ENCODE data around the gene PCYOX1L.

The PCYOX1L gene

GRCh38 chr5:149338364-149338763 lies 19.5 kb upstream of the PCYOX1L start:
- DNase-seq = no peak

GRCh38 chr5:149340920-149341319 lies 16.9 kb upstream of the PCYOX1L start:
- no peak for DNase-seq

DNA sequence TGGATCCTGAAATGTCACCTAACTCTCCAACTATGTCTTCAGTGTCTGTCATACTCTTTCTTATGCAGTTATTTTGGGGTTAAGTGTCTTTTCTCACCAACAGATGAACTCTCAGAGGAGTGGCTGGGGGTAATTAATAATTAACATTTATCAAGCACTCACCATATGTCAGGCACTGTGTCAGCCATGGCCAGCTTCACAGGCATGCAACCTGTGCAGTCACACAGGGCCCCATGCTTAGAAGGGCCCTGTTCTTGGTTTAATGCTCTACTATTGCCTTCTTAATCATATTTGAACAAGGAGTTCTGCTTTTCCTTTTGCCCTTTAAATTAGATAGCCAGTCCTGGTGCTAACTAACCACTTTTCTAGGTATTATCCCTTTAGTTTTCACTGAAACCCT lies 16.0 kb upstream of the PCYOX1L start:
- peak; percentile 47 for DNase-seq

DNA sequence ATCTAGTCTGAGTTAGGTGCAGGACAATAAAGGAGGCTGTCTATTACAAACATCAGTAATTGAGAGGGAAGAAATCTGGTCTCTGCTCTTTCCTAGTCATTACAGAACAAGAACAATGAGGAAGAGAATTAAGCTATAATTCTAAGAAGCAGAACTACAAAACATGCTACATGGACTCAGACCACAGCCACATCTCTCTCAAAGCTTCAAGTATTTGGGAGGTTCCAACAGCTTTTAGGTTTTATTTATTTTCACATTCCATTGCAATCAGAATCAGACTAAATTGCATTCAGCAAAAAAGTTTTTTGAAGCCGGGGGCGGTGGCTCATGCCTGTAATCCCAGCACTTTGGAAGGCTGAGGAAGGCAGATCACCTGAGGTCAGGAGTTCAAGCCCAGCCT lies 13.7 kb upstream of the PCYOX1L start:
- DNase-seq = no peak

DNA sequence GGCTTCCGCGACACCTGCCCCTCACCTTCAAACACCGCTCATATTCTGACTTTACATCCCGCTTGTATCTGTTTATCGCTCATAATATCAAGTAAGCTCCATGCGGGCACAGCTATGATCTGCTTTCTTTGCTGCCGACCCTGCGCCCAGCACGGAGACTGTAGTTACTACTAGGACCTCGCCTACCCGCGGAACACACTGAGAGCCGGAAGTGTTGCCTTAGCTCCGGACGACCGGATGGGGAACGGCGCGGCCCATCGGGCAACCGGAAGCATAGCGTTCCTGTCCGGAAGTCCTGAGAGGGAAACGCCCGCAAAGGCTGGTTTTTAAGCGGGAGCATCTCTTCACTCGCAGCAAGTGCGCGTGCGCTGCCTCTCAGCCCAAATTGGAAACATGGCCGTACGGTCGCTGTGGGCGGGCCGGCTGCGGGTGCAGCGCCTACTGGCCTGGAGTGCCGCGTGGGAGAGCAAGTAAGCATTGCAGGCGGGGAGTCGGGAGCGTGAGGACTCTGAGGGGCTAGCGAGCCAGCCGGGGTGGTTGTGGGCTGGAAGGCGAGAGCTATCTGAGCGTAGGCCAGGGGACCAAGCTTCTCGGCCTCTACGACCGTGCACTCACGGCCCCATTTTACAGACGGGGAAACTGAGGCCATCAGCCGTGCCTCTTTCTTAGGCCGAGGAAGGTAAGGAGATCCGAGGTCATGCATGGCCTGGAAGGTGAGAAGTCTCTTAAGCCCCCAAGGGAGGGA lies 12.5 kb upstream of the PCYOX1L start, which contains the start of gene GRPEL2:
Gene GRPEL2 (plus strand): TSS at position 353 of the 745 bp plus-strand sequence. CDS start 41 bp downstream, at position 394.
- peak; percentile 94 for DNase-seq

DNA sequence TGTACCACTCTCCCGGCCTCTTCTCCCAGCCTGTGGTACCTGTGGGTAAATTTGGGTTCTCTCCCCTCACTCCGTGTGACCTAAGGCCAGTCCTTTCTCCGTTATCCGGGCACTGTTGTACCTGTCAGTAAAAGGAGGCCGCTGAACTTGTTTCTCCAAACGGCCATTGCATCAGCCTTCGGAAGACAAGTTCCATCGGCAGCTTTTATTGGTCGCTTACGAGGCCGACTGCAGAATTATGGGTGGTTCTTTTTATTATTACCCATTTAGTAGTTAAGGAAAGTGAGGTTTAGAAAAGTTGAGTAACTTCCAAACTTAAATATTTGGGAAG lies 12.0 kb upstream of the PCYOX1L start:
- DNase-seq = no peak

- DNase-seq = no peak
Measured at GRCh38 chr5:149348518-149348917, 9.3 kb upstream of the PCYOX1L start.

DNA sequence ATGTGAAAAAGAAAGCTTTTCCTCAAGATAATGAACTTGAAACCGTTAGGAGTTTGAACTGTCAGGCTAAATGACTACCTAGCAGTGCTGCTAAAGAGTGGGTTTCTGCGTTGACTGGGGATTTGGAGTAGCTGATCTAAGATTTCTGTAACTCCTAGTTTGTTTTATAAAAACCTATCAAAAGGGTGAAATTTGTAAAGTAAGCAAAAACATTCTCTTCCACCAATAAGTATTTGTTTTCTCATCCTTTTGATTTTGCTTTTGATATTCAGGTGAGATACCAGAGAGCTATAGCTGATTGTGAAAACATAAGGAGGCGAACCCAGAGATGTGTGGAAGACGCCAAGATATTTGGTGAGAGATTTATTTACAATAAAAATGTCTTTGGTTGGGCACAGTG lies 8.5 kb upstream of the PCYOX1L start:
- no peak for DNase-seq

- DNase-seq = no peak
Measured at GRCh38 chr5:149352169-149352568, 5.7 kb upstream of the PCYOX1L start.

- DNase-seq = no peak
Measured at GRCh38 chr5:149353911-149354310, 3.9 kb upstream of the PCYOX1L start.

DNA sequence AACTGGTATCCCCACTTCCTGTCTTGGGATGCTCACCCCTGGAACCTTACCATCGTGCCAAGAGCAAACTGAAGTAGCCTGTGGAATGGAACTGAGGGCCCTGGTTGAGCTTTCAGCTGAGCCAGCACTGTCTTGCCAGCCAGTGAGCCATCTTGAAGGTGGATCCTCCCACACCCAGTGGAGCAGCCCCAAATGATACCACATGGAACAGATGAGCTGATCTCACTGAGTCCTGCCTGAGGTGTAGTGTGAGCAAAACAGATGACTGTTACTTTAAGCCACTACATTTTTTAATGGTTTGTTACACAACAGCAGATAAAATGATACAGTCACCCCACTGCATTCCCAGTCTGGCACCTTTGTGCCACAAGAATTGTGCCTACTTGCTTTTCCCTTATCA lies 2.2 kb upstream of the PCYOX1L start:
- DNase-seq = no peak

GRCh38 chr5:149356391-149356790 lies 1.5 kb upstream of the PCYOX1L start:
- no peak for DNase-seq

DNA sequence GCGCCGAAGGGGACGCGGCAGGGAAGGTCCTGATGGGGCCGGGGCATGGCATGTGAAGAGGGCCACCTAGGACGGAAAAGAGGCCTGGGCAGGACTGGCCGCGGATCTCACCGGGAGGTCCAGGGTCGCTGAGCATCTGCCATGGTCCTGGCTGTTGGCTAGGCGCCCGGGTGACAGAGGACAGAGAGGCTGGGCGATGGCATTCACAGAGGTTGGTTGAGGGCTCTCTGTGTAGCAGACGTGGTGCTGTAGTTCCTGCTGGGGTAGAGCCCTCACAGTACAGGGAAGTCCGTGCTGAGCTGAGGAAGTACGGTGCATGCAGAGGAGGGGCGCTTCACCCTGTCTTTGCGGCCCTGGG lies 427 bp downstream of the PCYOX1L start:
- no peak for DNase-seq

- no peak for DNase-seq
Measured at GRCh38 chr5:149358868-149359495, 1.1 kb downstream of the PCYOX1L start.

DNA sequence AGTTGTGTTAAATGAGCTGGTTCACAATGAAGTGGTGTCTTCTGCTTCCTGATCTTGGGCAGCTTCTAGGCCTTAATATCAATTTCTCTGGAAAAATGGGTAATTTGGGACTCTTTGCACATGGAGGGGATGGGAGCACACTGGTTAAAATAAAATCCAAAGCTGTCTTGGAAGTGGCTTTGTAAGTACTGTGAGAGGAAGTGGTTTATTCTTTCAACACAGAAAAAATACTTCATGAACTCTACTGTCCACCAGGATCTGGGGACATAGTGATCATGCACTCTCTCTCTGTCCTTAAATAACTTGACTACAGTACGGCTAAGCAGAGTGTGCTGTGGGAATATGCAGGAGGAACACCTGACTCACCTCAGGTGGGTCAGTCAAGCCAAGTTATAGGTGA lies 2.4 kb downstream of the PCYOX1L start:
- no peak for DNase-seq

DNA sequence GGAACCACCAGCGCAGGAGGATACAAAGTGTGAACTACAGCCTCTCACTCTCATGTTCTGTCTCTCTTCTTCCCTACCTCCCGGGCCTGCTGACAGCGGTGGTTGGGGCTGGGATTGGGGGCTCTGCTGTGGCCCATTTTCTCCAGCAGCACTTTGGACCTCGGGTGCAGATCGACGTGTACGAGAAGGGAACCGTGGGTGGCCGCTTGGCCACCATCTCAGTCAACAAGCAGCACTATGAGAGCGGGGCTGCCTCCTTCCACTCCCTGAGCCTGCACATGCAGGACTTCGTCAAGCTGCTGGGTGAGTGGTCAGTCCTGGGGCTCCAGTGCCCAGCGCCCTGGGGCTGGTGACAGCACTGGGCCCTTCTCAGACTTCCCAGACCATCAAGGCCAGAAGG lies 4.7 kb downstream of the PCYOX1L start:
- DNase-seq = no peak

DNA sequence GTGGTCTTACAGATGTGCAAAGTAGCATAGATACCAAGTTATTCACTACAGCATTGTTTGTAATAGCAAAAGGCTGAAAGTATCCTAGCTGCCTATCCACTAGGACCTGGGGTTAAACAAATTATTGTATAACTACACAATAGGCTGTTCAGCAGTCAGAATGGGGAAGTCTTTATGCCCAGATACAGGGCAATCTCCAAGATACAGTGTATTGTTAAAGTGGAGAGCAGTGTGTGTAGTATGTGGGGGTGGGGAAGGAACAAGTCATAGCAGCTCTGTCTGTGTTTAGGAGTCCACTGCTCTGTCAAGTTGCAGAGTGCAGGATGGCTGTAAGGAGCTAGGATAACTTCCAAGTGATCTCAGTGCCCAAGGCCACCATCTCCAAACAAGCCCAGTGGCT lies 5.5 kb downstream of the PCYOX1L start:
- no peak for DNase-seq

- no peak for DNase-seq
Measured at GRCh38 chr5:149363936-149364335, 6.1 kb downstream of the PCYOX1L start.

DNA sequence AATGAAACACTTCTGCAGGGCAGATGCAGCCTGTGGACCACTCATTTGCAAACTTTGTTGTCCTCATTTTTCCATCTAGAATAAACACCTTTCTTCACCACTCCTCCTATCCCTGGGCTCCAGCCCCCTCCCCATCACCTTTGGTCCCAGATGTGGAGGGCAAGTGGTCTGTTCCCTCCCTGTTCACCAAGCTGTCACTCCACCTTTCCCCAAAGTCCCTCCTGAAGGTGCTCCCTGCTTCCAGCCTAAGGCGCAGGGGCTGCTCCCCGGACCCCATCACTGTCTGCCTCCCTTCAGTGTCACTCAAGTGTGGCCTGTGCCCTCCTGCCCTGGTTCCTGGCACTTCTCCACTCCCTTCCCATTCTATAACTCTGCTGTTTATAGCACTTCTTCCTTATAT lies 6.9 kb downstream of the PCYOX1L start:
- DNase-seq = no peak

GRCh38 chr5:149365418-149365817 lies 7.6 kb downstream of the PCYOX1L start:
- no peak for DNase-seq

- no peak for DNase-seq
Measured at GRCh38 chr5:149366169-149366729, 8.4 kb downstream of the PCYOX1L start.

DNA sequence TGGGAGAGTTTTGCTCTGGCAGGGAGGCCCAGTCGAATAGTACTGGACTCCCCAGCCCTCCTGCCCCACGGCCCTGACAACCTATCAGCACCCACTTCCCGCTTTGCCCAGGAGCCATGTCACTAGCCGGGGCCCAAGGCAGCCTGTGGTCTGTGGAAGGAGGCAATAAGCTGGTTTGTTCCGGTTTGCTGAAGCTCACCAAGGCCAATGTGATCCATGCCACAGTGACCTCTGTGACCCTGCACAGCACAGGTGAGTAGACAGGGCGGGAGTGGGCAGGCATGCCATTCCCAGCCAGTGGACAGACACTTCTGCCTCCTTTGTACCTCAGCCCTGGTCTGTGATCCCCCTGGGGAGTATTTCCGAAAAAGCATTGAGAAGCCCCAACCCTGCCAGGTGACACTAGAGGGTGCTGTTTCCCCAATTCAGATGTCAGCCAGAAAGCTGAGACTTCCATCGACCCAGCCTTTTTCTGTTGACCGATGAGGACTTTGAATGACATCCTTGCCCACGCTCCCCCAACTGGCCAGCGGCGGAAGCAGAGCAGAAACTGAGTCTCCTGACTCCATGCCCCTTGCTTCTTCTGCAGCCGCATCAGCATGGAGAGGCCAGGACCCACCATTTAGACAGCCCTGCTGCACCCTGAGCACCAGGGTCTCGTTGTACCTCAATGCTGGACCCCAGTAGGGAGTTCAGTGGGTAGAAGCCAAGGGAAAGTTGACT lies 9.6 kb downstream of the PCYOX1L start:
- peak; percentile 57 for DNase-seq

GRCh38 chr5:149367972-149368645 lies 10.3 kb downstream of the PCYOX1L start:
- DNase-seq = no peak
